Measurements from ENCODE around the gene TRIO.

DNA sequence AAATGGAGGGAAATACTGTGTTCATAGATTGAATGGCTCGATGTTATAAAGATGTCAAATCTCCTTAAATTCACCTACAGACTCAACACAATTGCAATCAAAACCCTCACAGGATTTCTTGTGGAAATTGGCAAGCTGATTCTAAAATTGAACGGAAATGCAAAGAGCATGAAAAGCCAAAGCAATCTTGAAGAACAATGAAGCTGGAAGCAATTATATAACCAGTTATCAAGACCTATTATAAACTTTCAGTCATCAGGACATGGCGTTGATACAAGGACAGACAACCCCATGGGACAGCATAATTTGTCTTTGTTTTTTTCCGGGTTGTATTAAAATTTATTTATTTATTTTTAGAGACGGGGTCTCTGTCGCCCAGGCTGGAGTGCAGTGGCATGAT lies 385.0 kb downstream of the TRIO start:
- TF ChIP-seq, protein P1, sequence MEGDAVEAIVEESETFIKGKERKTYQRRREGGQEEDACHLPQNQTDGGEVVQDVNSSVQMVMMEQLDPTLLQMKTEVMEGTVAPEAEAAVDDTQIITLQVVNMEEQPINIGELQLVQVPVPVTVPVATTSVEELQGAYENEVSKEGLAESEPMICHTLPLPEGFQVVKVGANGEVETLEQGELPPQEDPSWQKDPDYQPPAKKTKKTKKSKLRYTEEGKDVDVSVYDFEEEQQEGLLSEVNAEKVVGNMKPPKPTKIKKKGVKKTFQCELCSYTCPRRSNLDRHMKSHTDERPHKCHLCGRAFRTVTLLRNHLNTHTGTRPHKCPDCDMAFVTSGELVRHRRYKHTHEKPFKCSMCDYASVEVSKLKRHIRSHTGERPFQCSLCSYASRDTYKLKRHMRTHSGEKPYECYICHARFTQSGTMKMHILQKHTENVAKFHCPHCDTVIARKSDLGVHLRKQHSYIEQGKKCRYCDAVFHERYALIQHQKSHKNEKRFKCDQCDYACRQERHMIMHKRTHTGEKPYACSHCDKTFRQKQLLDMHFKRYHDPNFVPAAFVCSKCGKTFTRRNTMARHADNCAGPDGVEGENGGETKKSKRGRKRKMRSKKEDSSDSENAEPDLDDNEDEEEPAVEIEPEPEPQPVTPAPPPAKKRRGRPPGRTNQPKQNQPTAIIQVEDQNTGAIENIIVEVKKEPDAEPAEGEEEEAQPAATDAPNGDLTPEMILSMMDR (IDR thresholded peaks at IDR 0.05; ENCODE audit: poor library complexity), result no peak
- TF ChIP-seq EZH2 (IDR thresholded peaks at IDR 0.05; ENCODE audit: borderline replicate concordance) (no peak), EZH2phosphoT487 (IDR thresholded peaks at IDR 0.05; ENCODE audit: low read depth, severe bottlenecking, unreplicated experiment) (no peak)
